ENCODE results near the gene CDC42EP4. TPM values are rescaled to one million over a fixed set of nuclear protein-coding genes. Genes with fewer than 3 reads are reported as not detected.
"Not testable (repeated sequence)": the region's sequence is repeated elsewhere in the genome, so short reads cannot be mapped to it uniquely, and the experiment has no call there.

The CDC42EP4 gene
- total RNA-seq, 4 donors from 2014 or later = 33.8 to 127 (median 97.8) TPM

- peak overlapping the region in 1 of 4 donors; percentile 5 for H3K4me3 ChIP-seq
- no peaks in the 10 kb centered on the region for H3K9me3 ChIP-seq
- peak overlapping the region; percentile 49 to 67 (median 52) for H3K27ac ChIP-seq
- DNase-seq = no peak
- TF ChIP-seq CTCF (IDR thresholded peaks at IDR 0.05) (no peak), POLR2A (IDR thresholded peaks at IDR 0.05) (no peak)
- peaks cover 0 to 13% (median 0%) of the 10 kb centered on the region in 4 donors for H3K4me1 ChIP-seq
- H3K27me3 ChIP-seq = no peaks in the 10 kb centered on the region
- H3K36me3 ChIP-seq = no peaks in the 10 kb centered on the region
These were observed 26.3 kb upstream of the CDC42EP4 start for GRCh38 chr17:73338050-73338521.

GRCh38 chr17:73337330-73337710 lies 25.5 kb upstream of the CDC42EP4 start:
- Histone ChIP-seq H3K4me3 (no peak overlapping the region), H3K9me3 (no peaks in the 10 kb centered on the region), H3K4me1 (peaks cover 0 to 7% (median 0%) of the 10 kb centered on the region in 4 donors), H3K27me3 (no peaks in the 10 kb centered on the region), H3K27ac (peak overlapping the region in 2 of 4 donors; percentile 49 to 67), H3K36me3 (no peaks in the 10 kb centered on the region)
- no peak for TF ChIP-seq POLR2A (IDR thresholded peaks at IDR 0.05)
- TF ChIP-seq CTCF (IDR thresholded peaks at IDR 0.05) = no peak
- DNase-seq = no peak

- Histone ChIP-seq H3K27me3 (no peaks in the 10 kb centered on the region), H3K36me3 (no peaks in the 10 kb centered on the region), H3K4me1 (peaks cover 0 to under 1% (median 0%) of the 10 kb centered on the region in 4 donors), H3K27ac (no peak overlapping the region), H3K4me3 (no peak overlapping the region), H3K9me3 (no peaks in the 10 kb centered on the region)
- TF ChIP-seq CTCF (IDR thresholded peaks at IDR 0.05) (no peak), POLR2A (IDR thresholded peaks at IDR 0.05) (no peak)
- no peak for DNase-seq
These were observed 24.9 kb upstream of the CDC42EP4 start for GRCh38 chr17:73336408-73337329.

- no peak for TF ChIP-seq CTCF (IDR thresholded peaks at IDR 0.05)
- no peak for TF ChIP-seq POLR2A (IDR thresholded peaks at IDR 0.05)
- Histone ChIP-seq H3K27me3 (no peaks in the 10 kb centered on the region), H3K4me3 (no peak overlapping the region), H3K27ac (peak overlapping the region in 2 of 4 donors; percentile 6 to 30), H3K4me1 (no peaks in the 10 kb centered on the region), H3K9me3 (no peaks in the 10 kb centered on the region), H3K36me3 (no peaks in the 10 kb centered on the region)
- no peak for DNase-seq
These were observed 24.0 kb upstream of the CDC42EP4 start for GRCh38 chr17:73335591-73336407.

- TF ChIP-seq CTCF (IDR thresholded peaks at IDR 0.05) (no peak), POLR2A (IDR thresholded peaks at IDR 0.05) (no peak)
- Histone ChIP-seq H3K36me3 (no peaks in the 10 kb centered on the region), H3K27ac (peak overlapping the region in 2 of 4 donors; percentile 6 to 30), H3K4me1 (no peaks in the 10 kb centered on the region), H3K4me3 (no peak overlapping the region), H3K9me3 (no peaks in the 10 kb centered on the region), H3K27me3 (no peaks in the 10 kb centered on the region)
- no peak for DNase-seq
These were observed 23.1 kb upstream of the CDC42EP4 start for GRCh38 chr17:73334771-73335513.

- H3K36me3 ChIP-seq, H3K27ac ChIP-seq, H3K4me1 ChIP-seq, H3K27me3 ChIP-seq, DNase-seq, H3K4me3 ChIP-seq, H3K9me3 ChIP-seq: not testable (repeated sequence)
These were observed 21.6 kb upstream of the CDC42EP4 start for GRCh38 chr17:73333445-73333844.
